ENCODE results near the gene TOR4A.

The TOR4A gene

DNA sequence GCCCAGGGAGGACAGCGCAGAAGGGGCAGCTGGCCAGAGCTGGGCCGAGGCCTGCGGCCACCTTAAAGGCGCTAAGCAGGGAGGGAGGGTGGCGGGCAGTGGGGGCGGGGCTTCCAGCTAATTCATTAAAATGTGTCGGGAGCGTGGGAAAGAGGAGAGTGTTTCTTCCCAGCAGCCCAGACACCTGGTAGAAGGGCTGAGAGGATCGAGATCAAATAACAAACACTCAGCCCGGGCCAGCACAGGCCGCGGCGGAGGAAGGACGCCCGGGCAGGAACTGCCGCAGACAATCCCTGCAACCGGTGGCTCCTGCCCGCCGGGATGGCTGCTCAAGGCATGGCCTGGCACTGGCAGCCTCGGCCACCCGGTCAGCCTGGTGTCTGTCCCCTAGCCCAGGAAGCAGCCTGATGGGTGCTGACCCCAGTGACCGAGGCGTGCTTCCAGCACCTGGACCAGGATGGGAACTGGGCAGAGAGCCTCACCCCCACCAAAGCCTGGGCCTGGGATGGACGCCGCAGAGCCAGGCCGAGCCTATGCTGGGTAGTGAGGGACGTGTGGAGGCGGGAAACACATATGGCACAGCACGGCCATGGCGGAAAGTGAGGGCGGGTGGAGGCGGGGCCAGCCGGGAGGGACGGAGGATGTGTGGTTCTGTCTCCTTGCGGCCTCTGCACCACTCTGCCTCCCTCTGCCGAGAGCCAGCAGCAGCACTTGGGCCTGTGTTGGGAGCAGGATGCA is 27.7 kb downstream of the TOR4A start:
- DNase-seq (ENCODE audit: low read depth in 2 of 3, low spot score in 1 of 3): peak; percentile 56 to 65 (median 57)

GRCh38 chr9:137305798-137306065 is 28.2 kb downstream of the TOR4A start:
- DNase-seq (ENCODE audit: low read depth in 2 of 3, low spot score in 1 of 3): no peak

DNA sequence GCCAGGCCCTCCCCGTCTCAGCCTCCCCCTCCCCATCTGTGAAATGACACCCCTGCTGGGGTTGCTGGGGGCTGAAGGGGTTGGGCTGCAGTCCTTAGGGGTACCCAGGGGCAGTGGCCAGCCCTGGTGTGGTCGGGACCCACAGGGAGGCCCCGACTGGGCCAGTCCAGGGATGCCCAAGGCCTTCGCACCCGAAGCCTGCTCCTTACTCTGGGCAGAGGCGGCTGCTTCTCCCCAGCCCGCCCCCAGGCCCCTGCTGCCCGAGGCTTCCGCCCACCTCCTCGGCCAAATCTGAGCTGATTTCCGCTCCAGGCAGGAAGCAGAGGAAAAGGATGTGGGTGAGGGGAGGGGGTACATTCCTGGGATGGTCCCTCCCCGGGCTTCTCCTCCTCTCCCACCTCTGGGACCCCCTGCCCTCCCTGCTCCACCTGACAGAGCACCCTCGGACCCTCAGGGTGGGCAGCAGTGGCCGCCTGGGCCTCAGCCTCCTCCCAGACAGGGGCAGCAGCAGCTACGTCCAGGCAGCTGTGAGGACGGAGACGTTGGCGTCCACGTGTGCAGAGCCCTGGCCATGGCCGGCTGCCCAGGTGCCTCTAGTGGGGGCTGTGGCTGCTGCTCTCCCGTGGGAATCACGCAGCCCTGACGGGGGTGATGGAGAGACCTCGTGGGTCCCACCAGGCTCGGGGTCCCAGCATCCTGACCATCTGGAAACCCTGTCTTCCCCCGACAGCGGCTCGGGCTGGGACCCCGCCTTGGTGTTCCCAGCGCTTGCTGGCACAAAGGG is 28.7 kb downstream of the TOR4A start:
- DNase-seq (ENCODE audit: low read depth in 2 of 3, low spot score in 1 of 3): no peak

DNA sequence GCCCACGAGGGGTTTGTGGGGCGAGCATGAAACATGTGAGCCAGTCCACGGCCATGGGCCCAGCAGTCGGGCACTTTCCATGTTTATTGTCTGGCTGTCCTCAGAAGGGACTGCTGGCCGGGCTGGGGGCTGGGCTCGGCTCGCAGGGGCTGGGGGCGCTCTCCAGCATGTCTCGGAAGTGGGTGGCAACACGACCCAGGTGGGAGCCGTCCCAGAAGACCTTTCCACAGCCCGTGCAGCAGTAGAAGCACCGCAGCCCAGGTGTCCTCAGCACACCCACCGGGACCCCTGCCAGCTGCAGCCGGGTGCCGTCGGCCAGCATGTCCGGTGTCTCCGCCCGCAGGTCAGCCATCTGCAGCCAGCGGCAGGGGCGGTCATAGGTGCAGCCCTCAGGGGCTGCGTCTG is 29.3 kb downstream of the TOR4A start:
- no peak for DNase-seq (ENCODE audit: low read depth in 2 of 3, low spot score in 1 of 3)

DNA sequence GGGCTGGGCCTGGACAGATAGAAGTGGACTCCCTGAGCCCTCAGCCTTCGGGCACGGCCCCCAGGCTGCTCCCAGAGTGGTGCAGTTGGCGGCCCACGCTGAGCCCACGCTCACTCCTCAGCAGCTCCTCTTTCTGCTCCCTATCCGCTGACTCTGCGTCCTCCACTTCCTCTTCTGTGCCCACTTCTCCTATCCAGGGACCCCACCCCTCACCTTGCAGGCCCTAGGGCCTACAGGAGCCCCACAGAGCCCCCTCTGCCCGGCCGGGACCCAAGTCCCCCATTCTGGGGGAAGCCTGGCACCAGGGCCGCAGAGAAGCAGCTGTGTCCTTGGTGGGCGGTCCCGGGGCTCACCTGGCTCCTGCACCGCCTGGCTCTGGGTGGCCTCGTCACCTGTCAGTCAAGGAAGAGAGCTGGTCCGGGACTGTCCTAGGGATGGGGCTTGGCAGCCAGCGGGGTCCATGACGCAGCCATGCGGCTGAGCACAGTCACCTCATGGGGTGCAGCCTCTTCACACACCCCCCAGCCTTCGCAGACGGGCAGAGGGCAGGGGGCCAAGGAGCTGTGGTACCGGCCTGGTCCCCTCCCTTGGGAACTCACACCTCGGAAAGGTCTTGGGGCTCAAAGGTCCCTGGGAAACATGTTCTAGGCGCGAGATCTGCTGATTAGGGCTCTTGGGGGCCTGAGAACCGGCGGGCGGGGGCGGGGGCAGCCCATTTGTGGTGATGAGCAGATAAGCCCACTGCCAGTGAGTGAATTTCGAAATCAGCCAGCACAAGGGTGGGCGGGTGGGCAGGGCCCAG is 29.9 kb downstream of the TOR4A start:
- DNase-seq (ENCODE audit: low read depth in 2 of 3, low spot score in 1 of 3): no peak

DNA sequence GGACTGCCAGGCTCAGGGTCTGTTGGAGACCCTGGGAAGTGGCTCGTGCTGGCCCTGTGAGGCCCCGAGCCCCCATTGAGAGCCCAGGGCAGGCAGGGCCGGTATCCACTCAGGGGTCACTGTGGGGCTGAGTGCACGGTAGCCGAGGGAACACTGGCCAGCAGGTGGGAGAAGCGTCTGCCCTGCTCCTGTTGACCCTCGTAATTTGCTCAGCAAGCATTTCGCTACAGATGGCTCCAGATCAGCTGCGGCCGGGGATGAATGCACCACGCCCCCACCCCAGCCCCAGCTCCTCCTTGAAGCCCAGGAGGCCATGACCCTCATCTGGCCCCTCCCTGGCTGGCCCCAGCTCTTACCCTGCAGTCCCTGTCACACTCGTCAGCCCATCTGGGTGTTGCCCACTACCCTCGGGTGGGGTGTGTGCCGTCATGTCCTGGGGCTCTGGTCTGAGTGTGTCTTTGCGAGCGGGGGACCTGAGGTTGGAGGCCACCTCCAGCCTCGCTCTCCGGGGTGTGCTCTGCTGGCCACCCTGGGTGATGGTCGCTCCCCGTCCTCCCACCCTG is 30.6 kb downstream of the TOR4A start:
- no peak for DNase-seq (ENCODE audit: low read depth in 2 of 3, low spot score in 1 of 3)

GRCh38 chr9:137309368-137310188 is 32.1 kb downstream of the TOR4A start:
- DNase-seq (ENCODE audit: low read depth in 2 of 3, low spot score in 1 of 3): no peak

DNA sequence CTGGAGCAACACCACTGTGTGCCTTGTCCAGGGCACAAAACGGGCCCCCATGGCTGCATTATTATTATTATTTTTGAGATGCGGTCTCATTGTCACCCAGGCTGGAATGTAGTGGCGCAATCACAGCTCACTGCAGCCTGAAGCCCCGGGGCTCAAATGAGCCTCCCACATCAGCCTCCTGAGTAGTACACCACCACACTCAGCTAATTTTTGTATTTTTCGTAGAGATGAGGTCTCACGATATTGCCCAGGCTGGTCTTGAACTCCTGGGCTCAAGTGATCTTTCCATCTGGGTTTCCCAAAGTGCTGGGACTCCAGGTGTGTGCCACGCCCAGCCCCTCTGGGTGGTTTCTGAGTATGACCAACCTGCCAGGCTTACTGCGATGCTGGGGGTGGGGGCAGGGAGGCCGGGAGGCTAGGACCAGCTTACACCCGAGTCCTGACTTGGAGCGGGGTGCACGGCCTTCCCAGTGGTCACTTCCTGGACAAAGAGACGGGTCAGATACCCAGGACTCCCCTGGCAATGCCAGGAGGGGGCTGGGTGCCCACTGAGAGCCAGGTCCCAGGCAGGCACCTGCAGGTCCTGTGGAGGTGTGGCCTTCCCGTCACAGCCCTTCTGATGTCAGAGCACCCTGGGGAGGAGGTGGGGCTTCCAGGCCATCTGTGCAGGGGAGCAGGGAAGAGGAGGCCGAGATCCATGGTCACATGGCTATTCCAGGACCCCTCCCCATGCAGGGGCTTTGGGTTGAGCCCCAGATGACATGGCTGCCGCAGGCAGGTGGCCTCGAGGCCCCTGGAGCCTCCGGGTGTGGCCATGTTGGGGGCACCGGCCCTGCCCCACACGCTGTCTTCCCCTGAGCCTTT is 32.9 kb downstream of the TOR4A start:
- DNase-seq (ENCODE audit: low read depth in 2 of 3, low spot score in 1 of 3): no peak

- DNase-seq (ENCODE audit: low read depth in 2 of 3, low spot score in 1 of 3): no peak
Measured at GRCh38 chr9:137311171-137311985, 33.9 kb downstream of the TOR4A start.

GRCh38 chr9:137311986-137312851 is 34.7 kb downstream of the TOR4A start:
- no peak for DNase-seq (ENCODE audit: low read depth in 2 of 3, low spot score in 1 of 3)

GRCh38 chr9:137312852-137313325 is 35.4 kb downstream of the TOR4A start:
- no peak for DNase-seq (ENCODE audit: low read depth in 2 of 3, low spot score in 1 of 3)

GRCh38 chr9:137313326-137313936 is 35.9 kb downstream of the TOR4A start:
- no peak for DNase-seq (ENCODE audit: low read depth in 2 of 3, low spot score in 1 of 3)

- DNase-seq (ENCODE audit: low read depth in 2 of 3, low spot score in 1 of 3): no peak
Measured at GRCh38 chr9:137313956-137314560, 36.5 kb downstream of the TOR4A start.

- DNase-seq (ENCODE audit: low read depth in 2 of 3, low spot score in 1 of 3): no peak
Measured at GRCh38 chr9:137314561-137315560, 37.3 kb downstream of the TOR4A start.

DNA sequence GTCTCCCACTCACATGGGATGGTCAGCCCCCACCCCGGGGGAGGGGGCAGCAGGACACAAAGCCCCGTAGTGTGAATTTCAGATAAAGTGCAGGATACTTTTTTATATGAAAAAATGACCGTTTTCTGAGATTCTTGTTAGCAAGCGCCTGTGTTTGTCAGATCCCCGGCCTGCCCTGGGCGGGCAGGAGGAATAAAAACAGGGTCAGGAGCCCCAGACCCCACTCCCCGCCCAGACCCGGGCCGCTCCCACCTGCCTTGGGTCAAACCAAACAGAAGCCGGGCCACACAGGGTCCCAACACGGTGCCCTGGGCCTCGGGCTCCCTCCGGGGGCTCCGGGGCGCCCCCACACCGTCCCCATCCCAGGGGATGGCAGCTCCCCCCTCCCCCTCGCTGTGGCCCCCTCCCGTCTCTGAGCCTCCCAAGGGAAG is 38.1 kb downstream of the TOR4A start:
- DNase-seq (ENCODE audit: low read depth in 2 of 3, low spot score in 1 of 3): no peak

All from stimulated activated CD4-positive, alpha-beta T cell treated with anti-CD3 and anti-CD28 coated beads, Interleukin-12 subunit alpha, Interleukin-12 subunit beta, amount 100 ng/mL, for 48 hours (primary cell).